Calu3 (cell line): Measurements from ENCODE around the gene H6PD. TPM values are rescaled to one million over a fixed set of nuclear protein-coding genes. Genes with fewer than 3 reads are reported as not detected.

Source experiments
- BruUV-seq: library from RNA; stranded (reverse); fragments of 400-500 nt; replicated peaks from 2 replicates; lab custom pipeline; 2021; lab: Mats Ljungman, UMichigan
- CTCF ChIA-PET: fragments of 300-600 bp; sonication (Branson Sonifier 250); formaldehyde crosslinking; loops from one replicate; lab custom pipeline; 2022; ENCODE audit warnings: antibody characterized with exemption; lab: Charles Lee
- DNase-seq: peaks from one replicate; pipeline ENCODE4 v3.0.0; 2022
- H3K27ac Mint-ChIP-seq: one replicate; pipeline ENCODE4 v1.8.0; 2022; ENCODE audit warnings: mixed read lengths; ENCODE audit not compliant: unreplicated experiment
- H3K27me3 Mint-ChIP-seq: one replicate; pipeline ENCODE4 v1.8.0; 2022; ENCODE audit warnings: mixed read lengths; ENCODE audit not compliant: unreplicated experiment
- H3K36me3 Mint-ChIP-seq: one replicate; pipeline ENCODE4 v1.8.0; 2022; ENCODE audit warnings: mild to moderate bottlenecking, moderate library complexity, mixed read lengths; ENCODE audit not compliant: insufficient read depth, unreplicated experiment
- H3K4me1 Mint-ChIP-seq: one replicate; pipeline ENCODE4 v1.8.0; 2022; ENCODE audit warnings: mild to moderate bottlenecking, low read depth, mixed read lengths; ENCODE audit not compliant: unreplicated experiment
- H3K4me3 Mint-ChIP-seq: one replicate; pipeline ENCODE4 v1.8.0; 2022; ENCODE audit warnings: mild to moderate bottlenecking, low read depth, moderate library complexity, mixed read lengths; ENCODE audit not compliant: unreplicated experiment
- H3K9me3 Mint-ChIP-seq: one replicate; pipeline ENCODE4 v1.8.0; 2022; ENCODE audit warnings: low read depth, mixed read lengths; ENCODE audit not compliant: unreplicated experiment
- CTCF ChIP-seq: fragments of 200-600 bp; IDR thresholded peaks from one replicate; pipeline ENCODE4 v1.8.0; 2022; ENCODE audit warnings: antibody characterized with exemption; ENCODE audit not compliant: unreplicated experiment
- intact Hi-C: fragments of 100-400 bp; cut with micrococcal nuclease; formaldehyde crosslinking; loops from one replicate; pipeline ENCODE4 v1.10.0; 2022; ENCODE audit not compliant: unreplicated experiment
- total RNA-seq: library from RNA; stranded (reverse); gene quantifications from 2 replicates; pipeline ENCODE4 v1.2.3, GENCODE V29; 2022

Gene H6PD
- total RNA-seq, 1 experiment from 2014 or later: 18.0 TPM

- intact Hi-C loops: no loop called here
- peaks cover 15% of the 10 kb centered on the region for H3K36me3 Mint-ChIP-seq
- H3K4me3 Mint-ChIP-seq: no peak overlapping the region
- no peak for TF ChIP-seq CTCF
- no peaks in the 10 kb centered on the region for H3K27me3 Mint-ChIP-seq
- no TSS peak for BruUV-seq
- no peak for DNase-seq
- H3K4me1 Mint-ChIP-seq: no peaks in the 10 kb centered on the region
- H3K27ac Mint-ChIP-seq: no peak overlapping the region
- CTCF ChIA-PET: no interaction called here
- no peaks in the 10 kb centered on the region for H3K9me3 Mint-ChIP-seq
Measured at GRCh38 chr1:9245661-9246060, 11.1 kb downstream of the H6PD start.

GRCh38 chr1:9246215-9246614, 11.6 kb downstream of the H6PD start:
- Mint-ChIP-seq H3K4me3 (no peak overlapping the region), H3K27ac (no peak overlapping the region)

GRCh38 chr1:9246841-9247785, 12.5 kb downstream of the H6PD start:
- no peaks in the 10 kb centered on the region for H3K27me3 Mint-ChIP-seq
- no peak for TF ChIP-seq CTCF
- no TSS peak for BruUV-seq
- no peaks in the 10 kb centered on the region for H3K4me1 Mint-ChIP-seq
- no peak for DNase-seq
- H3K9me3 Mint-ChIP-seq: no peaks in the 10 kb centered on the region
- CTCF ChIA-PET: no interaction called here
- intact Hi-C loops: no loop called here
- no peak overlapping the region for H3K27ac Mint-ChIP-seq
- H3K4me3 Mint-ChIP-seq: no peak overlapping the region
- peaks cover 15% of the 10 kb centered on the region for H3K36me3 Mint-ChIP-seq

More at GRCh38 chr1:9246215-9246614, 11.6 kb downstream of the H6PD start:
- TF ChIP-seq CTCF: no peak
- CTCF ChIA-PET: no interaction called here
- no peak for DNase-seq
- H3K9me3 Mint-ChIP-seq: no peaks in the 10 kb centered on the region
- no TSS peak for BruUV-seq
- peaks cover 15% of the 10 kb centered on the region for H3K36me3 Mint-ChIP-seq
- H3K27me3 Mint-ChIP-seq: no peaks in the 10 kb centered on the region
- H3K4me1 Mint-ChIP-seq: no peaks in the 10 kb centered on the region
- intact Hi-C loops: no loop called here

GRCh38 chr1:9247894-9248293, 13.3 kb downstream of the H6PD start:
- intact Hi-C loops: no loop called here
- H3K36me3 Mint-ChIP-seq: peaks cover 10% of the 10 kb centered on the region
- no peak for TF ChIP-seq CTCF
- DNase-seq: no peak
- BruUV-seq: no TSS peak
- no peaks in the 10 kb centered on the region for H3K4me1 Mint-ChIP-seq
- no peaks in the 10 kb centered on the region for H3K9me3 Mint-ChIP-seq
- CTCF ChIA-PET: no interaction called here
- no peak overlapping the region for H3K27ac Mint-ChIP-seq
- no peaks in the 10 kb centered on the region for H3K27me3 Mint-ChIP-seq
- no peak overlapping the region for H3K4me3 Mint-ChIP-seq
